B cell (primary cell): ENCODE results near the gene TCAIM. TPM values are rescaled to one million over a fixed set of nuclear protein-coding genes. Genes with fewer than 3 reads are reported as not detected.

Source experiments
- ATAC-seq: fragments of 200-7000 bp; cut with Tn5 transposase; one replicate; pipeline ENCODE4 v1.10.0; 2021; ENCODE audit warnings: low read depth, mild to moderate bottlenecking, moderate number of reproducible peaks, moderate library complexity
- CTCF ChIA-PET: fragments of 350-600 bp; sonication (Branson Sonifier 250); formaldehyde crosslinking; loops from one replicate; lab custom pipeline; 2021; ENCODE audit warnings: antibody characterized with exemption, inconsistent platforms; lab: Charles Lee
- POLR2A ChIA-PET: fragments of 350-600 bp; sonication (Branson Sonifier 250); formaldehyde crosslinking; loops from one replicate; lab custom pipeline; 2021; ENCODE audit warnings: antibody characterized with exemption; lab: Charles Lee
- DNase-seq: peaks from one replicate; pipeline ENCODE4 v3.0.0; 2013
- H2AFZ ChIP-seq: 2 replicates; pipeline ENCODE4 v1.6.1; 2012; ENCODE audit warnings: mild to moderate bottlenecking, low read depth, low read length; ENCODE audit not compliant: insufficient read depth, poor library complexity, severe bottlenecking
- H3K27ac ChIP-seq, 2 donors: 1 replicate in 1 of 2; 2 replicates in 1 of 2; pipeline ENCODE4 v1.5.1; 2012 to 2013; ENCODE audit warnings: low read length in 2 of 2, mild to moderate bottlenecking in 2 of 2, moderate library complexity in 1 of 2
- H3K27me3 ChIP-seq, 4 experiments: fragments of 200-600 bp in 1 of 4; sonication (generic) in 1 of 4; replicated peaks in 1 of 4; 1 replicate in 2 of 4; 2 replicates in 2 of 4; pipeline versions ENCODE4 v1.6.1 to v1.7.0; 2013 to 2016; ENCODE audit warnings: low read length in 3 of 4, mild to moderate bottlenecking in 2 of 4, mixed read lengths in 1 of 4, moderate library complexity in 1 of 4; ENCODE audit not compliant: insufficient read depth in 4 of 4, control insufficient read depth in 3 of 4; ENCODE audit errors: control extremely low read depth in 1 of 4
- H3K36me3 ChIP-seq, 2 experiments: replicated peaks in 1 of 2; 1 replicate in 1 of 2; 2 replicates in 1 of 2; pipeline versions ENCODE4 v1.6.1 to v1.7.1; 2013; ENCODE audit warnings: low read length in 1 of 2; ENCODE audit not compliant: insufficient read depth in 2 of 2, control insufficient read depth in 1 of 2; ENCODE audit errors: control extremely low read depth in 1 of 2, extremely low read depth in 1 of 2
- H3K4me1 ChIP-seq, 2 donors: fragments of 200-600 bp in 1 of 2; sonication (generic) in 1 of 2; 1 replicate in 1 of 2; 2 replicates in 1 of 2; pipeline versions ENCODE4 v1.5.1 to v1.6.1; 2013 to 2017; ENCODE audit warnings: low read length in 2 of 2; ENCODE audit not compliant: control insufficient read depth in 2 of 2, insufficient read depth in 2 of 2
- H3K4me2 ChIP-seq: replicated peaks from 2 replicates; pipeline ENCODE3; 2012; ENCODE audit warnings: mild to moderate bottlenecking, low read depth, low read length; ENCODE audit not compliant: poor library complexity, severe bottlenecking
- H3K4me3 ChIP-seq, 5 experiments: fragments of 200-600 bp in 1 of 5; sonication (generic) in 1 of 5; 1 replicate in 3 of 5; 2 replicates in 2 of 5; pipeline versions ENCODE4 v1.5.1 to v1.7.0; 2011 to 2016; ENCODE audit warnings: low read length in 4 of 5, mild to moderate bottlenecking in 4 of 5, low read depth in 2 of 5, control low read depth in 1 of 5, moderate library complexity in 1 of 5; ENCODE audit not compliant: insufficient read depth in 1 of 5; ENCODE audit errors: control extremely low read depth in 1 of 5, extremely low read depth in 1 of 5
- H3K79me2 ChIP-seq: fragments of 200-600 bp; sonication (generic); one replicate; pipeline ENCODE4 v1.6.0; 2016; ENCODE audit warnings: low read length; ENCODE audit not compliant: control insufficient read depth, insufficient read depth
- H3K9ac ChIP-seq: fragments of 200-600 bp; sonication (generic); 2 replicates; pipeline ENCODE4 v1.6.1; 2017; ENCODE audit warnings: mild to moderate bottlenecking, low read length, moderate library complexity
- H3K9me3 ChIP-seq, 3 donors: one replicate each; pipeline versions ENCODE4 v1.6.1 to v1.7.1; 2013; ENCODE audit warnings: low read length in 2 of 3; ENCODE audit not compliant: control insufficient read depth in 2 of 3, insufficient read depth in 1 of 3; ENCODE audit errors: control extremely low read depth in 1 of 3
- H4K20me1 ChIP-seq: 2 replicates; pipeline ENCODE4 v1.6.0; 2012; ENCODE audit warnings: mild to moderate bottlenecking, low read length; ENCODE audit not compliant: insufficient read depth, control insufficient read depth, poor library complexity, severe bottlenecking
- H3K27ac Mint-ChIP-seq: one replicate; pipeline ENCODE4 v1.8.0; 2021; ENCODE audit warnings: mixed read lengths
- H3K27me3 Mint-ChIP-seq: one replicate; pipeline ENCODE4 v1.8.0; 2021; ENCODE audit warnings: mixed read lengths
- H3K4me1 Mint-ChIP-seq: one replicate; pipeline ENCODE4 v1.8.0; 2021; ENCODE audit warnings: mixed read lengths
- H3K4me3 Mint-ChIP-seq: one replicate; pipeline ENCODE4 v1.8.0; 2021; ENCODE audit warnings: mixed read lengths
- H3K9me3 Mint-ChIP-seq: one replicate; pipeline ENCODE4 v1.8.0; 2022; ENCODE audit warnings: mixed read lengths; ENCODE audit not compliant: insufficient read depth
- CTCF ChIP-seq: fragments of 200-600 bp; IDR thresholded peaks from one replicate; pipeline ENCODE4 v1.8.0; 2022; ENCODE audit warnings: antibody characterized with exemption, mild to moderate bottlenecking
- EZH2 ChIP-seq: IDR thresholded peaks from 2 replicates; pipeline ENCODE4 v1.6.1; 2012; ENCODE audit warnings: borderline replicate concordance, low read depth, mild to moderate bottlenecking, moderate library complexity, low read length; ENCODE audit not compliant: insufficient read depth, poor library complexity, severe bottlenecking
- WGBS: methylation state at CpG from one replicate; pipeline ENCODE4 v1.1.5; 2013; ENCODE audit warnings: missing lambda C conversion rate; ENCODE audit not compliant: insufficient coverage; 5-methylcytosine and 5-hydroxymethylcytosine counted together
- intact Hi-C: fragments of 100-400 bp; cut with micrococcal nuclease; formaldehyde crosslinking; loops from one replicate; pipeline ENCODE4 v1.10.0; 2022
- polyA plus RNA-seq: library from polyadenylated mRNA; depleted of rRNA; stranded (reverse); fragments of >200 nt; gene quantifications from 2 replicates; pipeline ENCODE4 v1.2.3, GENCODE V29; 2012
- total RNA-seq, 2 donors: library from RNA; stranded (reverse); fragments of 120-200 nt in 1 of 2; gene quantifications; 1 replicate in 1 of 2; 2 replicates in 1 of 2; pipeline versions ENCODE4 v1.2.3 to v1.2.4, GENCODE V29; 2013 to 2022

Gene TCAIM
- total and polyA plus RNA-seq, 2 donors (not counting 1 experiment from before 2014, with no cell fraction given) = 4.3 to 15.8 TPM

DNA sequence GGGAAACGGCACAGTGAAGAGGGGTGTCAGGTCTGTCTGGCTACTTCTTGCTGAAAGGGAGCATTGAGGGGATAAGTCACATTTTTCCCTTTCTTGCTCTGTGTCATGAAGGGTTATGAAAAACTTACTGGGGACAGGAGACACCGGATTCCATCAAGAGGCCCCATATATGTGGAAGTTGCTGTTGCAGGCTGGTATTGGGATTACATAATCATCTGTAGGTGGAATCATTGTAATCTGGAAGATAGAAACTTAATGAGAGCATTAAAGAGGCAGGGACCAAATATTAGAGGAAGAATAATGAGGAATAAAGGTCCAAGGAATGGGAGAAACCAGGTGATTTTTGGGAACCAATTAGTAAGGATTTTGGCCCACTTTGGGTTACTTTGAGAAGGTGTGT lies 4.2 kb upstream of the TCAIM start:
- Mint-ChIP-seq H3K27ac (no peak overlapping the region), H3K4me3 (no peak overlapping the region), H3K27me3 (peaks cover 11% of the 10 kb centered on the region), H3K4me1 (peaks cover 14% of the 10 kb centered on the region), H3K9me3 (no peaks in the 10 kb centered on the region)
- Histone ChIP-seq H3K9ac (no peak overlapping the region), H3K36me3 (no peaks in the 10 kb centered on the region), H3K4me2 (no peak overlapping the region), H3K4me3 (no peak overlapping the region), H3K27me3 (no peaks in the 10 kb centered on the region), H3K9me3 (no peaks in the 10 kb centered on the region), H4K20me1 (no peaks in the 10 kb centered on the region), H3K27ac (no peak overlapping the region), H3K4me1 (peaks cover 8 to 11% of the 10 kb centered on the region in 2 donors), H3K79me2 (peaks cover 6% of the 10 kb centered on the region), H2AFZ (no peak overlapping the region)
- POLR2A ChIA-PET = no interaction called here
- ATAC-seq (no peak), DNase-seq (no peak)
- WGBS = 82% methylated on average over 2 of the region's 2 CpGs
- TF ChIP-seq EZH2 (no peak), CTCF (no peak)
- CTCF ChIA-PET = no interaction called here
- intact Hi-C loops = no loop called here

GRCh38 chr3:44337248-44337785 lies 1.2 kb upstream of the TCAIM start:
- WGBS = 83% methylated on average over 2 of the region's 5 CpGs
- peak overlapping the region; percentile 99 for H3K27ac Mint-ChIP-seq
- peaks cover 29% of the 10 kb centered on the region for H3K4me1 Mint-ChIP-seq
- Histone ChIP-seq H3K4me1 (peaks cover 16 to 19% of the 10 kb centered on the region in 2 donors), H3K36me3 (no peaks in the 10 kb centered on the region), H4K20me1 (no peaks in the 10 kb centered on the region), H3K79me2 (peaks cover 23% of the 10 kb centered on the region), H3K9ac (peak overlapping the region; percentile 88), H3K27ac (peak overlapping the region; percentile 80 to 88), H3K4me3 (peak overlapping the region; percentile 43 to 91 (median 85)), H3K4me2 (peak overlapping the region; percentile 79), H2AFZ (peak overlapping the region; percentile 98), H3K27me3 (no peaks in the 10 kb centered on the region), H3K9me3 (no peaks in the 10 kb centered on the region)
- TF ChIP-seq EZH2 (no peak), CTCF (no peak)
- ChIA-PET POLR2A (interaction anchor here (1.4 kb wide), 1 partner anchor 174 kb away, joined by 7 read pairs; no protein-coding TSS in a partner anchor), CTCF (interaction anchor here (1.4 to 2.5 kb wide), 3 partner anchors 16 to 639 kb away, joined by 4 to 5 read pairs (median 4); partner anchors contain the start of genes EXOSC7 and ZDHHC3)
- H3K27me3 Mint-ChIP-seq = peaks cover 10% of the 10 kb centered on the region
- ATAC-seq (no peak), DNase-seq (peak; percentile 11)
- peak overlapping the region; percentile 99 for H3K4me3 Mint-ChIP-seq
- no peaks in the 10 kb centered on the region for H3K9me3 Mint-ChIP-seq
- intact Hi-C loops = loop anchor here (5.0 kb wide), 2 partner anchors 525 to 1230 kb away; partner anchors contain the start of genes POMGNT2 and TMEM42
